ENCODE data around the gene PRM2.
A peak's percentile ranks its signal among the peaks of the same experiment; 100 is the strongest.

Gene PRM2

GRCh38 chr16:11283820-11284248 is 7.6 kb upstream of the PRM2 start:
- DNase-seq: no peak

- DNase-seq: no peak
Measured at GRCh38 chr16:11280616-11281522, 4.6 kb upstream of the PRM2 start, which contains the start of gene PRM1. TSS of gene PRM1 (minus strand) at chr16:11281330. CDS start at chr16:11281238, 92 bp downstream.

DNA sequence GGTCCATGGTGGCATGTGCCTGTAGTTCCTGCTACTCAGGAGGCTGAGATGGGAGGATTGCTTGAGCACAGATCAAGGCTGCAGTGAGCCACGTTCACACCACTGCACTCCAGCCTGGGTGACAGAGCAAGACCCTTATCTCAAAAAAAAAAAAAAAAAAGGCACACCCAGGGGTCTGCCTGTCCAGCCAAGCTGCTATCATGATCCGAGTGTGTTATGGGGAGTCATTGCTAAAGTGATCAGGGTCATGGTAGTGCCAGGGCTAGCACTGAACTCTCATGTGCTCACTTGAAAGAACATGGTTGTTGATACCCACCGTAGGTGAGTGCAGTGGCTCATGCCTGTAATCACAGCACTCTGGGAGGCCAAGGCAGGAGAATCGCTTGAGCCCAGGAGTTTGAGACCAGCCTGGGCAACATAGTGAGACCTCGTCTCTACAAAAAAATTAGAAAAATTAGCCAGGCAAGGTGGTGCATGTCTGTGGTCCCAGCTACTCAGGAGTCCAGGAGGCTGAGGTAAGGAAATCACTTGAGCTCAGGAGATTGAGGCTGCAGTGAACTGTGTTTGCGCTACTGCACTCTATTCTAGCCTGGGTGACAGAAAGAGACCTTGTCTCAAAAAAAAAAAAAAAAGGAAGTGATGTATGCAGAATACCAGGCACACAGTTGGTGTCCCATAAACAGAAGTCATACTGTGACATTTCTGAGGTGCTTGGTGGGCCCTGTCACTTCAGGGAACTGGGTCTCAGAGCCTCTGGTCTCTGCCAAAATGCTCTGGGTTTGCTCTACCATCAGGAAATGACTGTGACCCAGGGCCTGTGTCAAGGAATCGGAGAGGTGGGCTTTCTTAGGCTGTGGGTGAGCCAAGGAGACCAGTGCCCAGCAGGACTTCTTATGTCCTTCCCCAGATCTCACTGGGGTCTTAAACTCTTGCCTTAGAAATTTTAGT is 2.7 kb upstream of the PRM2 start:
- DNase-seq: no peak

DNA sequence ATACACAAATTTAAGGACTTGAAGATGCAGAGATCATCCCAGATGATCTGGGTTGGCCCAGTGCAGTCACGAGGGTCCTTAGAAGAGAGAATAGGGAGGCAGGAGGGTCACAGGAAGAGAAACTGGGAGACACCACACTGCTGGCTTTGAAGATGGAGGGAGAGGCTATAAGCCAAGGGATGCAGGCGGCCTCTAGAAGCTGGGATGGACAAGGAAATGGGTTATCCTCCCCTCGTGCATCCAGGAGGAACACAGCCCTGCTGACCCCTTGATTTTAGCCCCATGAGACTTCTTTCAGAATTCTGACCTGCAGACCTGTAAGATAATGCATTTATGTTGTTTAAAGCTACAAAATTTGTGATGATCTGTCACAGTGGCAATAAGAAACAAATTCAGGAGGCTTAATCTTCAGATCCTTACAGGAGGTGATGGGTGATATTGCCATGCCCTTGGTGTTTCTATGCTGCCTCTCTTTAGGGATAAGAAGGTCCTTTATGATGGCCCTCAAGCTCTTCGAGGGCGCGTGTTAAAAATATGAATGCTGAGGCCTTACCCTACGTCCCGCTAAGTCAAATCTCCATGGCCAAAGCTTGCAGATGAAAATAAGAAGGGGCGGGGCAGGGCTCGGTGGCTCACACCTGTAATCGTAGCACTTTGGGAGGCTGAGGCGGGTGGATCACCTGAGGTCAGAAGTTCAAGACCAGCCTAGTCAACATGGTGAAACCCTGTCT is 1.5 kb upstream of the PRM2 start:
- DNase-seq: no peak

DNA sequence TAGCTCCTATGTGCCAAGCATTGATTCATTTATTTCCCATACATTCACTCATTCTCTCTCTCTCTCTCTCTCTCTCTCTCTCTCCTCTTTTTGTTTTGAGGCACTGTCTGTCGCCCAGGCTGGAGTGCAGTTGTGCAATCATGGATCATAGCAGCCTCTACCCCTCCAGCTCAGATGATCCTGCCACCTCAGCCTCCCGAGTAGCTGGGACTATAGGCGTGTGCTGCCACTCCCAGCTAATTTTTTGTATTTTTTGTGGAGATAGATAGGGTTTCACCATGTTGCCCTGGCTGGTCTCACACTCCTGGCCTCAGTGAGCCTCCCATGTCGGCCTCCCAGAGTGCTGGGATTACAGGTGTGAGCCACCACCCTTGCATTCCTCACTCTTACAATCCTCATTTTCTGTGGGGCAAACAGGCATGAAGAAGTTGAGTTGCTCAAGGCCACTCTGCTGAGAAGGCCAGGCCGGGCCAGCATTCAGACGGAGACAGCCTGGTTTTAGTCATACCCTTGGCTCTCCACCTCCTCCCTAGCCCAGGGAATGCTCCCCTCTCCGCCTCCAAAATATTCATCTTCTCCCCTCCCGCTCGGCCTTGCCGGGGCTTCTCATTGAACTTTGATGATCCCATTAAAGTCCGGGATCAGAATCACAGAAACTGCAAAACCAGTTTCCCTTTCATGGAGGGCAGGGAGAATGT is 765 bp upstream of the PRM2 start:
- DNase-seq: no peak

GRCh38 chr16:11274964-11275363 is 1.3 kb downstream of the PRM2 start:
- DNase-seq: no peak

DNA sequence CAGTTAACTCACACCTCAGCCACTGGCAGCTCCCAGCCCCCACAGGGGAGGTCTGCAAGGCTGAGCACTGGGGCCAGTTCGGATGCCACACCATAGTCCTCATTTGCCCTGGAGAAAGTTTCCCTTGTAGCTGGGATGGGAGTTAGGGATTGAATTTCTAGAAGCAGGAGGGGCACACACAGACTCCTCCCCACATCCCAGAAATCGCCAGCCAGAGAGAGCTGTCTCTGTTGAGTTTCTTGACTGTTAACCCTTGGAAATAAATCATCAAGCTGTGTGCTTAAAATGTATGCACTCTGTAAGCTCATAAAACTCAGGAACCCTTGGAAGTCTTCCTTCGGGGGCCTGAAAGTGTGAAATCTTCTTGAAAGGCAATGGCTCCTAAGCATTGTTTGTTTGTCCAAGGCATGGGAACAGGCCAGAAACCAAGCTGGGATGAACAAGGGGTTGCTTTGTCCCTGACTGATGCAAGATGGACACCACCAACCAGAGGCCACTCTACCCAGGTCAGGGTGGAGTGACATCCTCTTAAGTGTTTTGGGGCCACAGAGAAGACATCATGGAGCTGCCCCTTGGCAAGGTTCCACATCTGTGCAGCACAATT is 2.5 kb downstream of the PRM2 start:
- DNase-seq: no peak

DNA sequence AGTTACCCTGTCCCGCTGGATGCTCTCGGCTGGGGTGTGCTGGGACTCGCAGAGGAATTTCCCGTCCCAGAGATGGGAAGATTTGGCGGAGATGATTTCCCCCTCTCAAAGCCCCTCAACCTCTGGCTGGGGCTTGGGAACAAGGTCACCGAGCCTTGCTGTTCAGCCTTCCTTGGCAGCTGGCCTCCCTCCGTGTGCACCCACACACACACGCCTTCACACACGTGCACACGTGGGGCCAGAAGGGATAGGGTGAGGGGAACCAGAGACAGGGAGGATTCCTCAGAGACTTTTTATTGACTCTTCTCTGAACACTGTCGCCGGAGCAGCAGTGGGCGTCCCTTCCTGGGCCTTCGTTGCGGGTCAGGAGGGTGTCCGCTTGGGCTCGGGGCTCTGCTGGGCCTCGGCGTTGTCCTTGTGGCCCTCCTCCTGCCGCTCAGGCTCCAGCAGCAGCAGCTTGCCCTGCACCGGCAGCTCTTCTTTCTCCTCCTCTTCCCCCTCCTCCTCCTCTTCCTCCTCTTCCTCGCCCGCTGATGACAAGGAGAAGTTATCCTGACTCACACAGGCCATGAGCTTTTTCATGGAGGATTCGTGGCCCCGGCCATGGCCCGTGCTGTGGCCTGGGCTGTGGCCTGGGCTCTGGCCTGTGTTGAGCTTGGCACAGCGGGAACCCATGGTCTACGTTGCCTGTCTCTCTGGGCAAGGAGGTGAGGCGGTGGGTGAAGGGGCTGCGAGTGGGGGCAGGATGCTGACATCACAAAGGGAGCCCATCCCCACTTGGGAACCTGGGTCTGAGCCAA is 3.2 kb downstream of the PRM2 start, which contains the start of gene PRM3:
TSS of gene PRM3 (minus strand) at position 709 of the 800 bp plus-strand sequence. CDS start at position 675, 34 bp downstream.
- DNase-seq: no peak

DNA sequence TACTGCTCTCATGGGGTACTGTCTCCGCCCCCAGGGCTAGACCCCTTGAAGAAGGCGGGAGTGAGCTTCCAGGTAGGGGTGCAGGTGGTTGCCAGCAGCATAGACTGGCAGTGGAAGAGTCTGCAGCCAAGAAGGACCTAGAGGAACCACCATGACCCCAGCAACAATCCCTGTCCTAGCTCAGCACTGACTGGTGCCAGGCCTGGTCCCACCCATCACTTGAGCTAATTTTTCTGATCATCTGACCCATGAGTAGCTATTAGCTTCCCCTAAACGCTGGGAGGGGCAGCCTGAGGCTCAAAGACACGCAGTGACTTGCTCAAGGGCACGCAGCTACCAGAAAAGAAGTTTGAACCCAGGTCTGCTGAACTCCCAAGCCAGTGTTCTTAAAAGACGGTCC is 3.8 kb downstream of the PRM2 start:
- no peak for DNase-seq

DNA sequence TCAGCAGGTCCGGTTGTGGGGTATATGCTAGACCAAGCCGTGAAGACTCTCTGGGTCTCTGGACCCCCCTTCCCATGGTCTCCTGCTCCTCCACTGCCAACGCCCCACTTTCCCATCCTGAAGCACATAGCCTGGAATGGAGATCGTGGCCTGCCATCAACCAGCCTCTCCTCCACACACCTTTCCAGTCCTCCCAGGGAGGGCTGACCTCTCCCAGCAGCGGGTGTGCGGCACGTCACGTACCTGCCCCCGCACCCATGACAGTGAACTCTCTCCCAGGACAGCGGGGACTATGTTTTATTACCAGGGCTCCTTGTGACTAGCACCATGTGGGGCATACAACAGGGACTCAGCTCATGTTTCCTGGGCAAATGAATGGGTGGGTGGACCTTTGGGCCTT is 4.7 kb downstream of the PRM2 start:
- no peak for DNase-seq

DNA sequence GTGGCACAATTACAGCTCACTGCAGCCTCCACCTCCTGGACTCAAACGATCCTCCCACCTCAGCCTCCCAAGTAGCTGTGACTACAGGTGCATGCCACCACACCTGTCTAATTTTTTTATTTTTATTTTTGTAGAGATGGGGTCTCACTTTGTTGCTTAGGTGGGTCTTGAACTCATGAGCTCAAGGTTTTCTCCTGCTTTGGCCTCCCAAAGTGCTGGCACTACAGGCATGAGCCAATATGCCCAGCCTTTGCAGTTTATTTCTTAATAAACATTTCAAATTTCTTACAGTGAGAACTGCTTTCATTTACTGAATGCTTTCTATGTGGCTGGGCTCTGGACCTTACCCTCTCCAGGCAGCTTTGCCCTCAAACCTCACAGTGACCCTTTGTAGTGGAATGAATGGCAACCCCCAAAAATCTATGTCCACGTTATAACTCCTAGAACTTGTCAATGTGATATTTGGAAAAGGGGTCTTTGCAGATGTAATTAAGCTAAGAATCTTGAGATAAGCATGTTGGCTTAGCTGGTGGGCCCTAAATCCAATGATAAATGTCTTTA is 5.6 kb downstream of the PRM2 start:
- no peak for DNase-seq

DNA sequence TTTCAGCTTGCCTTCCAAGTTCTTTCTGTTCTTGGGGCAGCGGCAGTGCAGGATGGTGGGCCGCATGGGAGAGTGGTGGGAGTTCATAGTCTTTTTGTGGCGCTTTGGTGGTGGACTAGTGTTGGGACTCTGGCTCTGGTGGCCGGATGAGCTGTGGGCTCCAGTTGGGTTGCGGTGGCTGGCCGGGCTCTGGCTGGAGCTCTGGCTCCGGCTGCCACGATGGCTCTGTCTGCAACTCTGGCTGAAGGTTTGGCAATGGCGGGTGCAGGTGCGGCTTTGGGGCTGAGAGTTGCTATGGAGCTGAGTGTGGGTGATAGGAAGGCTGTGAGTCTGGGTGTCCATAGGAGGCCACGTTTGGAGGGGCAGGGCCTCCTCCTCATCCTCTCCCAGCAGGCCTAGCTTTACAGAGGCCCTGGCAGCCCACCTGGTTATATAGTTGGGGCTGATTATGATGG is 7.3 kb downstream of the PRM2 start, which contains the start of gene TNP2:
TSS of gene TNP2 (minus strand) at position 405 of the 455 bp plus-strand sequence. CDS start at position 342, 63 bp downstream.
- no peak for DNase-seq

- DNase-seq: no peak
Measured at GRCh38 chr16:11265124-11265523, 11.2 kb downstream of the PRM2 start.

GRCh38 chr16:11264155-11264832 is 12.0 kb downstream of the PRM2 start:
- DNase-seq: no peak

- DNase-seq: peak; percentile 73
Measured at GRCh38 chr16:11263737-11264136, 12.5 kb downstream of the PRM2 start.

- DNase-seq: no peak
Measured at GRCh38 chr16:11262915-11263314, 13.4 kb downstream of the PRM2 start.

GRCh38 chr16:11260596-11260966 is 15.7 kb downstream of the PRM2 start:
- DNase-seq: no peak

- no peak for DNase-seq
Measured at GRCh38 chr16:11259655-11260595, 16.4 kb downstream of the PRM2 start.
